Occipital lobe (tissue), 2 donors: Measurements from ENCODE around the gene FKBP11. TPM values are rescaled to one million over a fixed set of nuclear protein-coding genes. Genes with fewer than 3 reads are reported as not detected.

ENCODE experiments used
- DNase-seq: peaks from one replicate; lab custom pipeline; 2025; lab: John Stamatoyannopoulos, UW
- total RNA-seq: library from RNA; depleted of rRNA; stranded (reverse); fragments of >200 nt; gene quantifications from one replicate; pipeline ENCODE4 v1.2.3, GENCODE V29; 2014

FKBP11 gene
- total RNA-seq, 1 donor from 2014 or later = 3.6 TPM

DNA sequence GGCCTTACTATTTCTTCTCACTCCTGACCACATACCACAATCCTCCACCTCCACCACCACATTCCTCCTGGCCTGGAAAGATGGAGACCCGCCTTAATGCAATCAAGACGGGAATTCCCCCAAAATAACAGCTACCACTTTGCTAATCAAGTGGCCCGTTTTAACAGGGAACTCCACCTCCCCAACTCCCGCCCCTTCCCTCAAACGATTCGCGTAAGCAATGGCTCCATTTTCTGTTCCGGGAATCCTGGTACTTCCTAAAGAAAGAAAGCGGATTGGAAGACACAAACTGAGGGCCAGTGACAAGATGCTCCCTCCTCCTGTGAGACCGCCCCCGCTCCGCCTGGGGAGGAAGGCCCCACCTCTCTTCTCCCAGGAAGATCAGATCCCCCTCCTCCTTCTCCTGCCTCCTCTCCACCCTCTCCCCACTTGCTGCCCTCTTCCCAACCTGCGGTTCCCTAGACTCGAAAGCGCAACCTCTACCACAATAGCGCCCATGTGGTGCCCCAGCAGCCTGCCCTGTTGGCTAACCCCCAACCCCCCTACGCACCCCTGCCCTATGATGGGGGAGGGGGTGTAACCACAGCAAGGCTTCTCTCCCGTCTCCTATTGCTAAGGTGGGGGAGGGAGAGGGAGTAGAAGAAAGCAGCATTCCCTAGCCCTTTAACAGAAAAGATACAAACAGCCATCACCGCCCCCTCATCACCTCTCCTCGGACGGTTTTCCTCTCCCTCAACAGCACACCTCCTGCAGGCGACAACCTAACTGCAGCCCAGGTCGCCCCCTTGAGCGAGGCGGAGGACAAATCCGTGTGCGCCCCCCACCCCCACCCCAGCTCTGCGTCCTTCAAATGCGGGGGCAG, 31.2 kb upstream of the FKBP11 start:
- DNase-seq = peak; percentile 83

- DNase-seq = no peak
Measured at GRCh38 chr12:48954841-48955501, 29.7 kb upstream of the FKBP11 start.

DNA sequence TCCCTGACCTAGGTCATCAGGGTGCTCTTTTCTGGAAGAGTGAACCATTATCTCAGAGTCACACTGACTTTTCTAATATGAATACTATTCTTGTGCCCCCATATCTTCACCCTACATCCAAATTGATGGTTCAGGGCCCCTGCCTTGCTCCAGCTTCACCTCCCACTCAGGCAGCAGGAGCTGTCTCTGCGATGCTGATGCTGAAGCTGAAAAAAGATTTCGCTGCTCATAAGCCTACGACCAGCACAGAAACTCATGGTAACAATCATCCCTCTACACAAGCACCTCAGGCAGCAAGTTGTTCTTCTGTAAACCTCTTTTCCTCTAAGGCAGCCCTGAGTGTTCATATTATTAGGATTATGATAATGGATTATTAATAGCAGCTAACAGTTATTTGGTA, 28.8 kb upstream of the FKBP11 start:
- no peak for DNase-seq

GRCh38 chr12:48952691-48953090, 27.4 kb upstream of the FKBP11 start:
- DNase-seq = no peak

GRCh38 chr12:48947727-48948126, 22.4 kb upstream of the FKBP11 start:
- DNase-seq = no peak

DNA sequence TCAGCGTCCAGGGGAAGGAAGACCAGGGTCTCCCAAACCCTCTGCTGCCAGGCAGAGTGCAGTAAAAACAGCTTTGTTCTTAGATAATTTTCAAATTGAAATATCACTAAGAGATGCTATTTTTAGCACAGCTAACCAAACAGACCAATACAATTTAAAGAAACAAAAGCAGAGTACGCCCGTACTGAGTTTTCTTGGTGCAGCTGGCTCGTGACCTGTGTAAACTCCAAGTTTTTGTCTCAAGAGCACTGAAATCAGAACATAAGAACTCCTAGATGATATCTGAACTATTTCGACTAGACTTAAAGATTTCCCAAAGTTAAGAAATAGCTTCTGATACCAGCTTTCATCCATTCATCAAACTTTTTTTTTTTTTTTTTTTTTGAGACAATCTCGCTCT, 21.7 kb upstream of the FKBP11 start:
- no peak for DNase-seq

DNA sequence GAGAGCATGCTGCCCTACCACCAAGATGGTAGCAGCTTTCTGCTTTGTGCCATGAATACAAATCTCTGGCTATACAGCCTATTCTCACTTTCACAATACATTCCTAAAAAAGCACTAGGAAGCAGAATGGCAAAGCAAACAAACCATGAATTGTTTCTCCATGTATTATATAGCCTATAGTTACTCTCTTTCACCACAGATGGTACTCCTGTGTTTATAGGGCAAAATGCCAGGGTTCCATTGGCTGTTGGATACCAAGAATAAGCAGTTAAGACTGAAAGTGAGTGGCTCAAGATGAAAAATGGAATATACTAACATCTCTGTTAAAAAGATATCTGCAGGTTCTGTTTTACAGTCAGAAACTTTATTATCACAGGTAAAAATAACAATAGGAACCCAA, 20.9 kb upstream of the FKBP11 start:
- DNase-seq = no peak

DNA sequence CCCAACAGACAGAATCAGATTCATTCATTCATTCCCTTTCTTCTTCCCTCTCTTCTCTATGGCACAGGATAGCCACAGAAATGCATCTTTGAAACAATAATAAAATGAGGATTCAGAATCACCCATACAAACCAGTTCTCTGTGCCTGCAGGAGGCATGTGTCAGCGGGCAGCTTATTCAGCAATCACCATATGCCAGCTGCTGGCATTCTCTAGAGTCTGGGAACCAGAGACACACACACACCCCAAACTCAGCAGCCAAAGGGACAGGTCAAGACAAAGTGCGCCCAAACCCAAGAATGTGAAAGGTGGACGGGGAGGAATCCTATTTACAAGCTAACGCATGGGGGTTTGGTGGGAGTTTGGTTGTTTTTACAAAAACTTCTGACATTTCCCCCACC, 17.9 kb upstream of the FKBP11 start:
- DNase-seq = no peak

- DNase-seq = no peak
Measured at GRCh38 chr12:48940181-48940580, 14.9 kb upstream of the FKBP11 start.

DNA sequence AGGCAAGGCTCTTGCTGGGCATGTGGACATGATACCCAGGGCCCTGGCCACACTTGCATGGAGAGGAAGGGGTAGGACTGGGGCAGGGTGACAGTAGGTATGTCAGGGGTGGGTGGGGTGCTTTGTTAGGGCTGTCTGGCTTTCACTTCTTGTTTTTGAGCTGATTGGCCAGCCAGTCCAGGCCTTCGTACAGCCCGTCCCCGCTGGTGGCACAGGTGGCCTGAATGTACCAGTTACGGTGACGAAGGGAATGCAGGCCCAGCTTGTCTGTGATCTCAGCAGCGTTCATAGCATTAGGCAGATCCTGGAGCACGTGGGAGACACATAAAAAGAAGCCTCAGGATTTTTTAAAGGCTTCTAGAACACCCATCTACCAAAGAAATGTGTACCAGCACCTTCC, 13.5 kb upstream of the FKBP11 start:
- DNase-seq = no peak

GRCh38 chr12:48937170-48937569, 11.9 kb upstream of the FKBP11 start:
- no peak for DNase-seq

GRCh38 chr12:48936379-48936979, 11.2 kb upstream of the FKBP11 start:
- no peak for DNase-seq

GRCh38 chr12:48934312-48934706, 9.0 kb upstream of the FKBP11 start:
- no peak for DNase-seq

DNA sequence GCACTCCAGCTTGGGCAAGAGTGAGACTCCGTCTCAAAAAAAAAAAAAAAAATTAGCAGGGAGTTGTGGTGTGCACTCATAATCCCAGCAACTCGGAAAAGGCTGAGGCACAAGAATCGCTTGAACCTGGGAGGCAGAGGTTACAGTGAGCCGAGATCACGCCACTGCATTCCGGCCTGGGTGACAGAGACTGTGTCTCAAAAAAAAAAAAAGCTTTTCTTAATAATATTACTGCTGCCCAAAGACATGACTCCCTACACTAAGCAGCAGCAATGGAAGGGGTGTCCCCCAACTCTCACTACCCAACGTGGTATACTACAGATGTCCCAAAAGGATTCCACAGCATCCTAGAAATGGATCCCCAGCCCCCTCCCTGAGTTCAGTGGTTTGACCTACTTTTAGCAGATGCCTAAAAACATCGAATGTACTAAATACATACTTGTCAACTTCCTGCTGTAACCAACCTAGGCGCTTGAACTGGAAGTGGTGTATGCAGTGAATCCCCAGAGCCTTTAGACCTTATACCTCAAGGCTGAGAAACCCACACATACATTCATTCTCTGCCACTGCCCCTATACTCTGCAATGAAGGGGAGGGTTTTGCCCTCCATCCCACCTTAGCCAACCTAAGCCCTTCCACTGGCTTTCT, 8.5 kb upstream of the FKBP11 start:
- DNase-seq = no peak

DNA sequence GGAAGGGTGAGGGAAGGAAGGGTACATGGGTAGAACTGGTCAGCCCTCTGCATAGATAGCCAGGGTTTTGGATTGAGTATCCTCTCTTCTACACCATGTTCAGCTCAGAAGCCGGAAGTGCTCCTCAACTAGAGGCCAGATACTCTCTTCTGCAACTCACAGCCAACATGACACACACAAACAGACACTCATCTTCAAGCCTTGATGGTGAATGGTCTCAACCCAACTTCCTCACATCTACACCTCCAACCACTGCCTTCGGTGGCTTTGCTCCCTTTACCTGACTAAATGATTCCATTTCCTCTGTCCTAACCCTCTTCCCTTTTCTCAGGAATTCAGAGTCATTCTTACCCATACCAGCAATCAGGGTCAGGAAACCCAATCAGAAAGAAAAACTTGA, 7.6 kb upstream of the FKBP11 start:
- no peak for DNase-seq

- no peak for DNase-seq
Measured at GRCh38 chr12:48930475-48930874, 5.2 kb upstream of the FKBP11 start.

DNA sequence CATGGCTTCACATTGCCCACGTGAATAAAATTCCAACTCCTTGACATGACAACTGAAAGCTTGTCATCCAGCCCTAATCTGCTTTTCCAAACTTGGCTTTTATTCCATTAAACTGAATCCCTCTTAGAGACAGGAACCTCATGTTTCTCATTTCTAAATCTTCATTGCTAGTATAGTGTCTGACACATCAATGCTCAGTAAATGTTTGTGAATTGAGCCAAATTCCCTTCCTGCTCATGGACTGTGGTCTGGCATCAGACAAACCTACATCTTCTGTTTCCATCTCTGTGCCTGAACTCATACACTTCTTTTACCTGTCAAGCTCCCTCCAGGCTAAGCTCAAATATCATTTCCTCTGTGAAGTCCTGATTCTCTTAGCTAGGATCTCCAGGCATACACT, 4.3 kb upstream of the FKBP11 start:
- DNase-seq = no peak

DNA sequence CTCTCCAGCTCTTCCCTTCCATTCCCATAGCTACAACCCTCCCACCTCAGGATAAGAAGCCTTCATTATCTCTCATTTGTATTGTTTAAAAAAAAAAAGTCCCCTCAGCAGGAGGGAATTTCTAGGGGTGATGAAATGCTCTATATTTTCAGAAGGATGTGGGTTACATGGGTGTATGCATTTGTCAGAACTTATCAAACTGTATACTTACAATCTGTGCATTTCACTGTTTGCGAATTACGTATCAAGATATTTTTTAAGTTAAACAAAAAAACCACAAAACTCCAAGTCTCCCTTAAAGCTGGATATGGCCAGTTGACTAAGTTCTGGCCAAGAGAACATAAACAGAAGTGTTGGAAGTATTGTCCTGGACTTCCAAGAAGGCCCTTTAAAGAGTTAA, 2.0 kb upstream of the FKBP11 start:
- DNase-seq = no peak

GRCh38 chr12:48924617-48925303, 532 bp downstream of the FKBP11 start:
- no peak for DNase-seq

DNA sequence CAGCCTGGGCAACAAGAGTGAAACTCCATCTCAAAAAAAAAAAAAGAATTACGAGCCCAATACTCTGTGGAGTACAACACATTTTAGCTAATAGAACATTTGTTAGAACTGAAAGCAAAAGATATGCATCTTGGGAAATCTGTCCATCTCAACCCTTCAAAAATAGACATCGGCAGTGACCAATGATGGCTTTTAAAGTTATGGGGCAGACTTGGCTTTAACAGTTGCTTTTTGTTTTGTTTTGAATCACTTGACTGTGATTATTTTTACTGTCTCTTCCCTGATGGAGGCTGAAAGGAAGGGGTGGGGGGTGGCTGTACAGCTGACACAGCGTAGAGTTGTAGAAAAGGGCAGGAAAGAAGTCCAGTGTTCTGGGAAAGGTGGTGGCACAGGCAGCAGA, 2.2 kb downstream of the FKBP11 start:
- no peak for DNase-seq

DNA sequence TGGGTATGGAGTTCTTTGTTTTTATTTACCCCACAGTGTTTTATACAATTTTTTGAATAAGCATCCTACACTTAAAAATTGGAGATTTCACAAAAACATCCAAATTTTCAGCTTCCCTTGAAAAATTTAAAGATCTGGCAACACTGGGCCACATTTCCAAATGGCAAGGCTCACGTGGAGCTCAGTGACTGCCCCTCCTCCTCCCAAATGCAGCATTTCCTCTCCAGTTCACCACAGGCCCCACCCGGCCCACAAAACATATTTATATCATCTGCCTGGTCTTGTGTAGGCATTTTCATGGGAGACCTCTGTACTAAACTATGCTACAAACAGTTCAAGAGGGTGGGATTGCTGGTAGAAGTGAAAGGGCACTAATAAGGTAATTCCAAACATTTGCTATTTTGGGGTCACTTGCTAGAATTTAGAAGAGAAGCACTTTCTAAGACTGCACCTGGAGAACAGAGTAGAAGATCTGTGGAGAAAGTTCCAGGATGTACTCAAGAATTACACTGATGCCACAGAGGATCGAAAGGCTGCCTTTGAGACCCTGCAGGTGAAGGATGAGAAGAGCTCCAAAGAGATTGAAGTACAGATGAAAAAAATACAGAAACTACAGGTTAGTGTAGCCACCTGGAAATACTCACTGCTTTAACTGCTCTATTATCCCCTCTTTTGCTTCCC, 7.3 kb downstream of the FKBP11 start:
- DNase-seq = no peak
